ENCODE measurements around the gene NRIP3. TPM values are rescaled to one million over a fixed set of nuclear protein-coding genes. Genes with fewer than 3 reads are reported as not detected.
A peak's percentile ranks its signal among the peaks of the same experiment; 100 is the strongest.
"Not testable (repeated sequence)": the region's sequence is repeated elsewhere in the genome, so short reads cannot be mapped to it uniquely, and the experiment has no call there.

The NRIP3 gene
- total RNA-seq, 2 donors from 2014 or later: 2.2 to 2.4 TPM

GRCh38 chr11:9028581-9028980, 24.8 kb upstream of the NRIP3 start:
- H3K27me3 Mint-ChIP-seq: peaks cover 9% of the 10 kb centered on the region
- ATAC-seq (replicated peaks): no peak
- H3K4me1 Mint-ChIP-seq: no peaks in the 10 kb centered on the region
- no peaks in the 10 kb centered on the region for H3K9me3 Mint-ChIP-seq
- no peaks in the 10 kb centered on the region for H3K36me3 Mint-ChIP-seq (ENCODE audit: low read depth)
- H3K4me3 Mint-ChIP-seq: no peak overlapping the region
- H3K27ac Mint-ChIP-seq: no peak overlapping the region

- Mint-ChIP-seq H3K36me3 (ENCODE audit: low read depth) (no peaks in the 10 kb centered on the region), H3K9me3 (no peaks in the 10 kb centered on the region), H3K4me1 (peaks cover 9% of the 10 kb centered on the region), H3K4me3 (no peak overlapping the region), H3K27ac (no peak overlapping the region), H3K27me3 (peaks cover 22% of the 10 kb centered on the region)
- ATAC-seq (replicated peaks): no peak
Observed at GRCh38 chr11:9025101-9025850, 21.5 kb upstream of the NRIP3 start.

- ATAC-seq (replicated peaks): no peak
Observed at GRCh38 chr11:9022961-9023680, 19.3 kb upstream of the NRIP3 start.

GRCh38 chr11:9020916-9021315, 17.1 kb upstream of the NRIP3 start:
- peaks cover 17% of the 10 kb centered on the region for H3K4me1 Mint-ChIP-seq
- H3K4me3 Mint-ChIP-seq: no peak overlapping the region
- H3K9me3 Mint-ChIP-seq: no peaks in the 10 kb centered on the region
- H3K27ac Mint-ChIP-seq: no peak overlapping the region
- H3K36me3 Mint-ChIP-seq (ENCODE audit: low read depth): no peaks in the 10 kb centered on the region
- ATAC-seq (replicated peaks): no peak
- peaks cover 22% of the 10 kb centered on the region for H3K27me3 Mint-ChIP-seq

More at GRCh38 chr11:9022961-9023680, 19.3 kb upstream of the NRIP3 start:
- Mint-ChIP-seq H3K4me1 (peaks cover 12% of the 10 kb centered on the region), H3K36me3 (ENCODE audit: low read depth) (no peaks in the 10 kb centered on the region), H3K4me3 (no peak overlapping the region), H3K9me3 (no peaks in the 10 kb centered on the region), H3K27ac (no peak overlapping the region), H3K27me3 (peaks cover 22% of the 10 kb centered on the region)

GRCh38 chr11:9019861-9020260, 16.1 kb upstream of the NRIP3 start:
- Mint-ChIP-seq H3K27ac (no peak overlapping the region), H3K9me3 (no peaks in the 10 kb centered on the region), H3K4me3 (no peak overlapping the region), H3K36me3 (ENCODE audit: low read depth) (no peaks in the 10 kb centered on the region), H3K27me3 (peaks cover 19% of the 10 kb centered on the region), H3K4me1 (peaks cover 24% of the 10 kb centered on the region)
- no peak for ATAC-seq (replicated peaks)

- peak; percentile 25 for ATAC-seq (replicated peaks)
- Mint-ChIP-seq H3K27ac (peak overlapping the region; percentile 11), H3K36me3 (ENCODE audit: low read depth) (no peaks in the 10 kb centered on the region), H3K4me1 (peaks cover 24% of the 10 kb centered on the region), H3K27me3 (peaks cover 10% of the 10 kb centered on the region), H3K9me3 (no peaks in the 10 kb centered on the region), H3K4me3 (peak overlapping the region; percentile 4)
Observed at GRCh38 chr11:9017773-9018172, 14.0 kb upstream of the NRIP3 start.

- peak; percentile 17 for ATAC-seq (replicated peaks)
- peak overlapping the region; percentile 4 for H3K4me3 Mint-ChIP-seq
- H3K27me3 Mint-ChIP-seq: peaks cover 3% of the 10 kb centered on the region
- H3K4me1 Mint-ChIP-seq: peaks cover 19% of the 10 kb centered on the region
- H3K27ac Mint-ChIP-seq: peak overlapping the region; percentile 11
- H3K36me3 Mint-ChIP-seq (ENCODE audit: low read depth): no peaks in the 10 kb centered on the region
- H3K9me3 Mint-ChIP-seq: no peaks in the 10 kb centered on the region
Observed at GRCh38 chr11:9016916-9017642, 13.3 kb upstream of the NRIP3 start.

- no peak overlapping the region for H3K27ac Mint-ChIP-seq
- H3K4me1 Mint-ChIP-seq: peaks cover 15% of the 10 kb centered on the region
- H3K27me3 Mint-ChIP-seq: no peaks in the 10 kb centered on the region
- H3K4me3 Mint-ChIP-seq: no peak overlapping the region
- ATAC-seq (replicated peaks): peak; percentile 89
- no peaks in the 10 kb centered on the region for H3K36me3 Mint-ChIP-seq (ENCODE audit: low read depth)
- H3K9me3 Mint-ChIP-seq: no peaks in the 10 kb centered on the region
Observed at GRCh38 chr11:9015677-9016076, 11.9 kb upstream of the NRIP3 start.

GRCh38 chr11:9014826-9015225, 11.0 kb upstream of the NRIP3 start:
- no peak overlapping the region for H3K4me3 Mint-ChIP-seq
- peaks cover 15% of the 10 kb centered on the region for H3K4me1 Mint-ChIP-seq
- ATAC-seq (replicated peaks): no peak
- no peak overlapping the region for H3K27ac Mint-ChIP-seq
- H3K27me3 Mint-ChIP-seq: no peaks in the 10 kb centered on the region
- no peaks in the 10 kb centered on the region for H3K36me3 Mint-ChIP-seq (ENCODE audit: low read depth)
- H3K9me3 Mint-ChIP-seq: no peaks in the 10 kb centered on the region

- Mint-ChIP-seq H3K9me3 (no peaks in the 10 kb centered on the region), H3K4me1 (peaks cover 15% of the 10 kb centered on the region), H3K36me3 (ENCODE audit: low read depth) (no peaks in the 10 kb centered on the region), H3K27ac (no peak overlapping the region), H3K4me3 (no peak overlapping the region), H3K27me3 (no peaks in the 10 kb centered on the region)
- no peak for ATAC-seq (replicated peaks)
Observed at GRCh38 chr11:9013373-9013772, 9.6 kb upstream of the NRIP3 start.

GRCh38 chr11:9009538-9009937, 5.7 kb upstream of the NRIP3 start:
- not testable (repeated sequence) for H3K4me3 Mint-ChIP-seq; H3K27ac Mint-ChIP-seq; H3K36me3 Mint-ChIP-seq (ENCODE audit: low read depth); H3K27me3 Mint-ChIP-seq; H3K9me3 Mint-ChIP-seq; H3K4me1 Mint-ChIP-seq; ATAC-seq (replicated peaks)

GRCh38 chr11:9008661-9009060, 4.9 kb upstream of the NRIP3 start:
- H3K27ac Mint-ChIP-seq: no peak overlapping the region
- H3K36me3 Mint-ChIP-seq (ENCODE audit: low read depth): no peaks in the 10 kb centered on the region
- H3K4me1 Mint-ChIP-seq: peaks cover 5% of the 10 kb centered on the region
- H3K27me3 Mint-ChIP-seq: peaks cover 6% of the 10 kb centered on the region
- no peak overlapping the region for H3K4me3 Mint-ChIP-seq
- ATAC-seq (replicated peaks): no peak
- no peaks in the 10 kb centered on the region for H3K9me3 Mint-ChIP-seq

GRCh38 chr11:9008011-9008550, 4.3 kb upstream of the NRIP3 start:
- no peak overlapping the region for H3K27ac Mint-ChIP-seq
- H3K36me3 Mint-ChIP-seq (ENCODE audit: low read depth): no peaks in the 10 kb centered on the region
- no peak overlapping the region for H3K4me3 Mint-ChIP-seq
- no peaks in the 10 kb centered on the region for H3K9me3 Mint-ChIP-seq
- peaks cover 6% of the 10 kb centered on the region for H3K27me3 Mint-ChIP-seq
- ATAC-seq (replicated peaks): no peak
- H3K4me1 Mint-ChIP-seq: peaks cover 5% of the 10 kb centered on the region

GRCh38 chr11:9005087-9005486, 1.3 kb upstream of the NRIP3 start:
- H3K27ac Mint-ChIP-seq: no peak overlapping the region

More at GRCh38 chr11:9005087-9005486, 1.3 kb upstream of the NRIP3 start:
- Mint-ChIP-seq H3K4me3 (peak overlapping the region; percentile 35), H3K4me1 (peaks cover 15% of the 10 kb centered on the region), H3K27me3 (peaks cover 9% of the 10 kb centered on the region), H3K36me3 (ENCODE audit: low read depth) (no peaks in the 10 kb centered on the region), H3K9me3 (no peaks in the 10 kb centered on the region)
- ATAC-seq (replicated peaks): no peak

Data from activated T-helper 17 cell treated with anti-CD3 and anti-CD28 coated beads, Interleukin-2, amount 50 U/mL, for 72 hours (primary cell).